Measurements from ENCODE around the gene ESPN. TPM values are rescaled to one million over a fixed set of nuclear protein-coding genes. Genes with fewer than 3 reads are reported as not detected.

Gene ESPN
- total RNA-seq, 3 donors from 2014 or later (not counting 1 experiment from before 2014, with no cell fraction given), result 1.1 to 2.0 (median 1.7) TPM

GRCh38 chr1:6414881-6415626 is 9.5 kb upstream of the ESPN start:
- 70% methylated on average over 17 of the region's 17 CpGs for WGBS (ENCODE audit: insufficient coverage)
- H3K4me3 Mint-ChIP-seq, result no peak overlapping the region
- no peaks in the 10 kb centered on the region for H3K9me3 Mint-ChIP-seq
- peaks cover 0 to 5% of the 10 kb centered on the region in 2 donors for H3K4me1 Mint-ChIP-seq
- H3K4me1 ChIP-seq (ENCODE audit: control insufficient read depth, insufficient read depth, low read length), result peaks cover 7% of the 10 kb centered on the region
- peaks cover 22 to 36% of the 10 kb centered on the region in 2 donors for H3K27me3 Mint-ChIP-seq (ENCODE audit: low read depth in 2 of 2)
- H3K27ac ChIP-seq (ENCODE audit: low read length), result no peak overlapping the region
- ATAC-seq (no peak), DNase-seq (no peak)
- no peaks in the 10 kb centered on the region for H3K36me3 Mint-ChIP-seq
- no peak for TF ChIP-seq CTCF (IDR thresholded peaks at IDR 0.05)
- peaks cover 27% of the 10 kb centered on the region for H3K27me3 ChIP-seq (ENCODE audit: control insufficient read depth, insufficient read depth, low read length)
- no peaks in the 10 kb centered on the region for H3K36me3 ChIP-seq (ENCODE audit: control insufficient read depth, insufficient read depth, low read length)
- H3K27ac Mint-ChIP-seq, result no peak overlapping the region
- no peak overlapping the region for H3K4me3 ChIP-seq (ENCODE audit: low read length)
- no peaks in the 10 kb centered on the region for H3K9me3 ChIP-seq (ENCODE audit: control insufficient read depth, insufficient read depth, low read length)
- intact Hi-C loops (cut with micrococcal nuclease), result no loop called here

DNA sequence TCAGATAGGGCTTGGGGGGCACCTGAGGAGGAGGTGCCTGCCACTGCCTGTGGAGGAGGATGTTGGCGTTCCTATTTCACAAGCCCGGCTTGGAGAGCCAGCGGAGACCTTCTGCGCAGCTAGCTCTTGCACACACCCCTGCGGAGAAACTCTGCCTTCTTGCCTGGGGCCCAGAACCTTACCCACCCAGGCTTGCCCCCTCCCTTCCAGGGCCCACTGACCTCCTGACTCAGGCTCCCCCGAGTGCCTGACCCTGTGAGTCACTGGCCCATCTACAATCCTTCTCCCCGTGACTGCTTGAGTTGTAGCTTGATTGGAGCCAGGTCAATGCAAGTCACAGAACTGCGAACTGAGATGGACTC is 8.3 kb upstream of the ESPN start:
- no peak overlapping the region for H3K4me3 Mint-ChIP-seq
- Histone ChIP-seq H3K4me1 (ENCODE audit: control insufficient read depth, insufficient read depth, low read length) (peaks cover 17% of the 10 kb centered on the region), H3K27me3 (ENCODE audit: control insufficient read depth, insufficient read depth, low read length) (peaks cover 36% of the 10 kb centered on the region), H3K9me3 (ENCODE audit: control insufficient read depth, insufficient read depth, low read length) (no peaks in the 10 kb centered on the region), H3K27ac (ENCODE audit: low read length) (no peak overlapping the region), H3K36me3 (ENCODE audit: control insufficient read depth, insufficient read depth, low read length) (no peaks in the 10 kb centered on the region), H3K4me3 (ENCODE audit: low read length) (no peak overlapping the region)
- TF ChIP-seq CTCF (IDR thresholded peaks at IDR 0.05), result no peak
- no peak overlapping the region for H3K27ac Mint-ChIP-seq
- ATAC-seq (no peak), DNase-seq (no peak)
- 86% methylated on average over 8 of the region's 8 CpGs for WGBS (ENCODE audit: insufficient coverage)
- H3K4me1 Mint-ChIP-seq, result peaks cover 0 to 5% of the 10 kb centered on the region in 2 donors
- intact Hi-C loops (cut with micrococcal nuclease), result no loop called here
- no peaks in the 10 kb centered on the region for H3K36me3 Mint-ChIP-seq
- no peaks in the 10 kb centered on the region for H3K9me3 Mint-ChIP-seq
- peaks cover 24 to 45% of the 10 kb centered on the region in 2 donors for H3K27me3 Mint-ChIP-seq (ENCODE audit: low read depth in 2 of 2)

GRCh38 chr1:6416906-6417305 is 7.7 kb upstream of the ESPN start:
- Mint-ChIP-seq H3K9me3 (no peaks in the 10 kb centered on the region), H3K4me3 (no peak overlapping the region), H3K27me3 (ENCODE audit: low read depth in 2 of 2) (peaks cover 30 to 50% of the 10 kb centered on the region in 2 donors), H3K36me3 (no peaks in the 10 kb centered on the region), H3K4me1 (peaks cover 0 to 5% of the 10 kb centered on the region in 2 donors), H3K27ac (no peak overlapping the region)
- peaks cover 37% of the 10 kb centered on the region for H3K27me3 ChIP-seq (ENCODE audit: control insufficient read depth, insufficient read depth, low read length)
- DNase-seq, result no peak
- no peaks in the 10 kb centered on the region for H3K36me3 ChIP-seq (ENCODE audit: control insufficient read depth, insufficient read depth, low read length)
- no peak overlapping the region for H3K27ac ChIP-seq (ENCODE audit: low read length)
- 92% methylated on average over 5 of the region's 5 CpGs for WGBS (ENCODE audit: insufficient coverage)
- no peak overlapping the region for H3K4me3 ChIP-seq (ENCODE audit: low read length)
- H3K9me3 ChIP-seq (ENCODE audit: control insufficient read depth, insufficient read depth, low read length), result no peaks in the 10 kb centered on the region
- TF ChIP-seq CTCF (IDR thresholded peaks at IDR 0.05), result no peak
- peaks cover 17% of the 10 kb centered on the region for H3K4me1 ChIP-seq (ENCODE audit: control insufficient read depth, insufficient read depth, low read length)
- intact Hi-C loops (cut with micrococcal nuclease), result no loop called here
- ATAC-seq, result no peak
